Motor neuron (in vitro differentiated cells): ENCODE measurements around the gene ZCCHC14. TPM values are rescaled to one million over a fixed set of nuclear protein-coding genes. Genes with fewer than 3 reads are reported as not detected.
"Not testable (repeated sequence)": the region's sequence is repeated elsewhere in the genome, so short reads cannot be mapped to it uniquely, and the experiment has no call there.

ENCODE experiments used
- ATAC-seq, 8 experiments: fragments of 200-7000 bp; cut with Tn5 transposase; replicated peaks in 6 of 8; 2 replicates each; pipeline ENCODE4 v1.8.0; 2021; ENCODE audit warnings: mild to moderate bottlenecking in 8 of 8, moderate library complexity in 8 of 8
- H3K27ac ChIP-seq, 2 donors: fragments of 250-450 bp; sonication (Bioruptor Pico); 2 replicates each; pipeline ENCODE4 v1.9.0; 2021; ENCODE audit warnings: antibody characterized with exemption in 2 of 2, mild to moderate bottlenecking in 2 of 2, moderate library complexity in 1 of 2
- H3K4me1 ChIP-seq, 2 donors: fragments of 250-450 bp; sonication (Bioruptor Pico); replicated peaks in 1 of 2; 2 replicates each; pipeline ENCODE4 v1.6.1; 2021; ENCODE audit warnings: antibody characterized with exemption in 2 of 2, mild to moderate bottlenecking in 2 of 2, moderate library complexity in 1 of 2
- H3K4me3 ChIP-seq, 5 donors: fragments of 250-450 bp; sonication (Bioruptor Pico); 2 replicates each; pipeline ENCODE4 v1.9.0; 2021; ENCODE audit warnings: antibody characterized with exemption in 5 of 5, mild to moderate bottlenecking in 5 of 5, moderate library complexity in 4 of 5
- WGBS, 10 experiments: fragments of 450-650 bp; shearing (Covaris generic); methylation state at CpG; one replicate each; pipeline ENCODE4 v1.0.0; 2022; 5-methylcytosine and 5-hydroxymethylcytosine counted together
- in situ Hi-C, 9 experiments: fragments of 400-800 bp; cut with MboI; loops; one replicate each; pipeline ENCODE4 v1.15.0; 2021; ENCODE audit warnings: low sequenced_read_pairs in 9 of 9, low pct_unique_long_range_greater_than_20kb in 2 of 9; ENCODE audit not compliant: unreplicated experiment in 9 of 9
- total RNA-seq, 8 experiments: library from RNA; unstranded; fragments of 300-600 nt; gene quantifications; 2 replicates each; pipeline versions ENCODE4 v1.2.3 to v1.2.4, GENCODE V29; 2022

The ZCCHC14 gene
- total RNA-seq, 8 experiments from 2014 or later, result 11.2 to 30.3 (median 17.0) TPM

- H3K27ac ChIP-seq, result peak overlapping the region in 1 of 2 donors; percentile 58
- H3K4me3 ChIP-seq, result no peak overlapping the region
- in situ Hi-C loops, result no loop called here
- WGBS, 10 experiments, result 83 to 100% (median 100%) methylated on average over 1 of the region's 1 CpG; no CpG with 5 or more reads in 7 of the 10 experiments
- ATAC-seq, result no peak
- peaks cover 26 to 40% of the 10 kb centered on the region in 2 donors for H3K4me1 ChIP-seq
Observed at GRCh38 chr16:87366930-87367329, 125.9 kb downstream of the ZCCHC14 start.

GRCh38 chr16:87366288-87366687 is 126.5 kb downstream of the ZCCHC14 start:
- in situ Hi-C loops, result no loop called here
- Histone ChIP-seq H3K4me1 (peaks cover 26 to 34% of the 10 kb centered on the region in 2 donors), H3K4me3 (no peak overlapping the region), H3K27ac (no peak overlapping the region)
- no peak for ATAC-seq
- WGBS, 10 experiments, result 73 to 100% (median 92%) methylated on average over 1 to 3 of the region's 4 CpGs; no CpG with 5 or more reads in 5 of the 10 experiments

GRCh38 chr16:87365021-87365713 is 127.7 kb downstream of the ZCCHC14 start:
- peaks cover 26 to 33% of the 10 kb centered on the region in 2 donors for H3K4me1 ChIP-seq
- no peak overlapping the region for H3K4me3 ChIP-seq
- H3K27ac ChIP-seq, result no peak overlapping the region
- WGBS, 10 experiments, result 76 to 100% (median 93%) methylated on average over 2 to 8 of the region's 13 CpGs; no CpG with 5 or more reads in 4 of the 10 experiments
- in situ Hi-C loops, result no loop called here
- no peak for ATAC-seq

GRCh38 chr16:87363771-87364455 is 128.9 kb downstream of the ZCCHC14 start:
- ATAC-seq, result peak in 7 of 8 experiments; percentile 27 to 86 (median 73)
- in situ Hi-C loops, result no loop called here

GRCh38 chr16:87362828-87363559 is 129.8 kb downstream of the ZCCHC14 start:
- in situ Hi-C loops, H3K4me3 ChIP-seq, H3K27ac ChIP-seq, ATAC-seq: not testable (repeated sequence)
- H3K4me1 ChIP-seq, result peaks cover 18 to 22% of the 10 kb centered on the region in 2 donors
- WGBS, 10 experiments, result 89 to 100% (median 94%) methylated on average over 2 to 8 of the region's 13 CpGs; no CpG with 5 or more reads in 3 of the 10 experiments

More at GRCh38 chr16:87363771-87364455, 128.9 kb downstream of the ZCCHC14 start:
- 10 to 63% (median 55%) methylated on average over 2 to 6 of the region's 17 CpGs; no CpG with 5 or more reads in 4 of the 10 experiments for WGBS, 10 experiments
- Histone ChIP-seq H3K4me3 (no peak overlapping the region), H3K27ac (peak overlapping the region; percentile 29 to 62), H3K4me1 (peaks cover 26 to 28% of the 10 kb centered on the region in 2 donors)

- ATAC-seq, result no peak
- in situ Hi-C loops, result no loop called here
- Histone ChIP-seq H3K4me1 (peaks cover 13% of the 10 kb centered on the region in 2 donors), H3K27ac (no peak overlapping the region), H3K4me3 (no peak overlapping the region)
- 83 to 100% (median 96%) methylated on average over 1 to 6 of the region's 8 CpGs; no CpG with 5 or more reads in 2 of the 10 experiments for WGBS, 10 experiments
Observed at GRCh38 chr16:87361916-87362619, 130.8 kb downstream of the ZCCHC14 start.

- H3K4me3 ChIP-seq, result no peak overlapping the region
- peaks cover 11 to 20% of the 10 kb centered on the region in 2 donors for H3K4me1 ChIP-seq
- no peak overlapping the region for H3K27ac ChIP-seq
- no peak for ATAC-seq
- WGBS, 10 experiments, result 88 to 100% (median 97%) methylated on average over 1 to 7 of the region's 16 CpGs; no CpG with 5 or more reads in 3 of the 10 experiments
- in situ Hi-C loops, result no loop called here
Observed at GRCh38 chr16:87360862-87361610, 131.8 kb downstream of the ZCCHC14 start.

- Histone ChIP-seq H3K4me1 (peaks cover 8 to 22% of the 10 kb centered on the region in 2 donors), H3K4me3 (no peak overlapping the region), H3K27ac (no peak overlapping the region)
- in situ Hi-C loops, result no loop called here
- ATAC-seq, result no peak
- WGBS, 10 experiments, result 41 to 100% (median 87%) methylated on average over 1 to 4 of the region's 7 CpGs; no CpG with 5 or more reads in 3 of the 10 experiments
Observed at GRCh38 chr16:87359121-87359520, 133.7 kb downstream of the ZCCHC14 start.

GRCh38 chr16:87358696-87359095 is 134.1 kb downstream of the ZCCHC14 start:
- in situ Hi-C loops, result no loop called here
- Histone ChIP-seq H3K4me3 (no peak overlapping the region), H3K27ac (no peak overlapping the region), H3K4me1 (peaks cover 4 to 18% of the 10 kb centered on the region in 2 donors)
- ATAC-seq, result no peak
- 83 to 100% (median 89%) methylated on average over 1 to 6 of the region's 9 CpGs; no CpG with 5 or more reads in 3 of the 10 experiments for WGBS, 10 experiments

- Histone ChIP-seq H3K4me1 (peaks cover 0 to 14% of the 10 kb centered on the region in 2 donors), H3K27ac (no peak overlapping the region), H3K4me3 (no peak overlapping the region)
- no peak for ATAC-seq
- in situ Hi-C loops, result no loop called here
- WGBS, 10 experiments, result 88 to 100% (median 92%) methylated on average over 2 to 10 of the region's 17 CpGs; no CpG with 5 or more reads in 3 of the 10 experiments
Observed at GRCh38 chr16:87358250-87358649, 134.6 kb downstream of the ZCCHC14 start.

- in situ Hi-C loops, result no loop called here
- 82 to 100% methylated on average over 1 to 5 of the region's 8 CpGs; no CpG with 5 or more reads in 8 of the 10 experiments for WGBS, 10 experiments
- H3K27ac ChIP-seq, result no peak overlapping the region
- peak in 4 of 8 experiments; percentile 22 to 41 (median 32) for ATAC-seq
- H3K4me1 ChIP-seq, result peaks cover 6 to 14% of the 10 kb centered on the region in 2 donors
- H3K4me3 ChIP-seq, result no peak overlapping the region
Observed at GRCh38 chr16:87356491-87356853, 136.4 kb downstream of the ZCCHC14 start.
